HFF-Myc (cell line): ENCODE measurements around the gene ZNF507.

Experiments
- DNase-seq: peaks from one replicate; pipeline ENCODE4 v3.0.0-alpha.2; 2011; ENCODE audit warnings: low read depth; ENCODE audit errors: extremely low read depth
- H3K4me3 ChIP-seq: replicated peaks from 2 replicates; pipeline ENCODE4 v1.5.1; 2011; ENCODE audit warnings: low read depth, mild to moderate bottlenecking, control low read depth, low read length
- CTCF ChIP-seq: IDR thresholded peaks from 2 replicates; pipeline ENCODE4 v1.5.1; 2012; ENCODE audit warnings: mild to moderate bottlenecking, low read depth, low read length, control low read depth; ENCODE audit errors: missing control alignments

Gene ZNF507

GRCh38 chr19:32357720-32358119 lies 12.3 kb downstream of the ZNF507 start:
- DNase-seq, result no peak
- TF ChIP-seq CTCF, result no peak
- no peak overlapping the region for H3K4me3 ChIP-seq

- no peak for TF ChIP-seq CTCF
- no peak for DNase-seq
- H3K4me3 ChIP-seq, result no peak overlapping the region
These were observed 12.9 kb downstream of the ZNF507 start for GRCh38 chr19:32358321-32358720.

GRCh38 chr19:32359581-32359980 lies 14.2 kb downstream of the ZNF507 start:
- H3K4me3 ChIP-seq, result no peak overlapping the region
- TF ChIP-seq CTCF, result no peak
- no peak for DNase-seq

- H3K4me3 ChIP-seq, result no peak overlapping the region
- no peak for DNase-seq
- TF ChIP-seq CTCF, result no peak
These were observed 16.3 kb downstream of the ZNF507 start for GRCh38 chr19:32361574-32362317.

- DNase-seq, result no peak
- no peak overlapping the region for H3K4me3 ChIP-seq
- TF ChIP-seq CTCF, result no peak
These were observed 16.9 kb downstream of the ZNF507 start for GRCh38 chr19:32362318-32362691.

- no peak overlapping the region for H3K4me3 ChIP-seq
- DNase-seq, result no peak
- TF ChIP-seq CTCF, result no peak
These were observed 17.8 kb downstream of the ZNF507 start for GRCh38 chr19:32363175-32363574.

- H3K4me3 ChIP-seq, result no peak overlapping the region
- TF ChIP-seq CTCF, result no peak
- DNase-seq, result no peak
These were observed 18.2 kb downstream of the ZNF507 start for GRCh38 chr19:32363632-32364031.
